HTERT RPE-1 (cell line): ENCODE measurements around the gene PHF2.

Experiments used
- in situ Hi-C: fragments of 300-500 bp; cut with MboI; formaldehyde crosslinking; loops from 4 replicates; pipeline ENCODE4 v1.14.3; 2020; ENCODE audit warnings: low sequenced_read_pairs

PHF2 gene

GRCh38 chr9:93585695-93586094 lies 9.3 kb downstream of the PHF2 start:
- in situ Hi-C loops = no loop called here

GRCh38 chr9:93586290-93587057 lies 10.1 kb downstream of the PHF2 start:
- in situ Hi-C loops = no loop called here

DNA sequence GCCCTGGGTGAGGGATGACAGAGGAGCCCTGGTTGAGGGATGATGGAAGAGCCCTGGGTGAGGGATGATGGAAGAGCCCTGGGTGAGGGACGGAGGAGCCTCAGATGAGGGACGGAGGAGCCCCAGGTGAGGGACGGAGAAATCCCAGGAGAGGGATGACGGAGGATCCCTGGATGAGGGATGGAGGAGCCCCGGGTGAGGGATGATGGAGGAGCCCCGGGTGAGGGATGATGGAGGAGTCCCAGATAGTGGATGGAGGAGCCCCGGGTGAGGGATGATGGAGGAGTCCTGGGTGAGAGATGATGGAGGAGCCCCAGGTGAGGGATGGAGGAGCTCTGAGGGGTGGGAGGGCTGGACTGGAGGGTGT lies 10.9 kb downstream of the PHF2 start:
- in situ Hi-C loops = no loop called here

GRCh38 chr9:93587651-93588347 lies 11.4 kb downstream of the PHF2 start:
- in situ Hi-C loops = no loop called here

DNA sequence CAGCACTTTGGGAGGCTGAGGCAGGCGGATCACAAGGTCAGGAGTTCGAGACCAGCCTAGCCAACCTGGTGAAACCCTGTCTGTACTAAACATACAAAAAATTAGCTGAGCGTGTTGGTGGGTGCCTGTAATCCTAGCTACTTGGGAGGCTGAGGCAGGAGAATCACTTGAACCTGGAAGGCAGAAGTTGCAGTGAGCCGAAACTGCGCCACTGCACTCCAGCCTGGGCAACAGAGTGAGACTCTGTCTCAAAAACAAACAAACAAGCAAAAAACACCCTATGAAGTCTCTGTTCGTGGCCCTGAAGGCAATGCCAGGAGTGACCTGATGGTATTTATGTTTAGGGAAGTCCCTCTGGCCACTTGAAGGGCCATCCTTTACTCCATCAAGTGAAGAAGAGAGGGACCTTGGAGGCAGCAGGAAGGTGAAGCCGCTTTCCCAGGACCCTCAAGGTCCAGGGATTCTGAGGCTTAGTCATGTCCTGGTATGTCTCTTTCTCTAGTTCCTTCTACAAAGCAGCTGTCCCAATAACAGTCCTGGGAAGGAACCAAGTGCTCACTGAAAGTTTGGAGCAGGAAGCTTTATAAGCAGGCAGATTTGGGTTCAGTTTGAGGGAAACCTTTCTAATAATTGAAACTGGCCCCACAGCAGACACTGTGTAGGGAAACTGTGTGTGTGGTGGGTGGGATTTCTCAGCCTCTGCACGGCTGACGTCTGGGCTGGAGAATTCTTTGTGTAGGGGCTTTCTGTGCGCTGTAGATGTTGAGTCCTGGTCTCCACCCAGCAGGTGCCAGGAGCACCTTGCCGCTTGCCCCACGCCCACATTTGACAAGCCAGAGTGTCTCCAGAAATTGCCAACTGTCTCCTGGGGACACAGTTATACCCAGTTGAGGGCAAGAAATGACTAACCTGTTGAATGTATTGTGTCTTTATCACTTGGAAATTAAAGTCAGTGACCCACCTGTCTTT lies 12.5 kb downstream of the PHF2 start:
- in situ Hi-C loops = no loop called here

GRCh38 chr9:93589688-93590087 lies 13.3 kb downstream of the PHF2 start:
- in situ Hi-C loops = no loop called here

- in situ Hi-C loops = no loop called here
Observed at GRCh38 chr9:93590609-93591234, 14.3 kb downstream of the PHF2 start.

DNA sequence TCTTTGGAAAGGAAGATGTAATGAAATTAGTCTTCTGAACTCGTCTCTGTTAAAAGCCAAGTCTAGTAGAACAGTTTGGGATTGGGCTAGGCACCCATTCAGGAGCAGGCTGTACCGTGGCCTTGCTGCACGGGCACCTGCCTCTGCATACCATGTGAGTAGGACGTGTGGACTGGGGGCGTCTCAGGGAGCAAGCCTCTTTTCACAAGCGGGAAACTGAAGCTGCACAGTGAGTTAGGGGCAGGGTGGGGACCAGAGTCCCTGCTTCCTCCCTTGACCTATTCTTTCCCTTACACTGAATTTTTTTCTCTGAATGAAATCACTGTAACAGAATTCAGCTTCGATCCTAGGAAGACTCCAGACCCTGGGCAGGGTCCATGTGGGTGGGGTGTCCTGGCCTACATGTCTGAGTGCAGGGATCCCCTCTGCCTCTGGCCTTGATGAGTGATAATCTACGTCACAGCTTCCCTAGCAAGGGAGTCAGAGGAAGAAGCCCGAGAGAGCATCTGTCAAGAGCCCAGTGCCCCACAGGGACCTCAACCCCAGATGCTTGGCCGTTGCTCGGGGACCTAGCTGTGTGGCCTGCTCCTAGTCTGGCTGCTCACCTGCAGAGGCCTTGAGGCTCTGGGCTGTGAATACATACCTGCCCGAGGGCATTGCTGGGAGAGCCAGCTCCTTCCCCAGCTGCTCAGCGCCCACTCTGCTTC lies 15.1 kb downstream of the PHF2 start:
- in situ Hi-C loops = no loop called here

DNA sequence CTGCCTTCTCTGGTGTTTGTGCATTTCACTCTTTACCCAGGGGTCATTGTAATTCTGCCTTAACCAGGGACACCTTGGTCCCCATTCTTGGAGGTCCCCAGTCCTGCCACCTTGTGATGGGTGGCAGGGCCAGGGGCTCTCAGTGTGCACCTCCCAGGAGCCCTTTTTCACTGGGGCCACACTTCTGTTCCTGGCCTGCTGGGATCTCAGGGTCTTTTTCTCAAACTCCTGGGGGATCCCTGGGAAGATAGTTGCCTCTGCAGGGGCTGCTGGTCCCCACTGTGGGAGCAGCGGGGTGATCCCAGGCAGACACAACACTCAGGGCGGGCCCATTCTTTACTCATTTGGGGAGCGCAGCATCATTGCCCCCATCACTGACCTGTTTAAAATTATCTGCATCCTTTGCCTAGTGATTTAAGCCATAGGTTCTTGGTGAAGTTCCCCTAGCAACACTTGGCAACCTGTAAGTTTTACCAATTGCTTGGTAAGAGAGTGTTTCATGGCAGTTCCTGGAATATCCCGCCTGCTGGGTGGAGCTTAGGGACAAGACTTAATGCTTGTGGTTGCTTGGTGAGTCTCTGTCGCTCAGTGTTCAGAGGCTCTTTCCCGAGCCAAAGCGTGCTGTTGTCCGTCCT lies 15.7 kb downstream of the PHF2 start:
- in situ Hi-C loops = no loop called here

- in situ Hi-C loops = no loop called here
Observed at GRCh38 chr9:93592643-93593021, 16.2 kb downstream of the PHF2 start.

GRCh38 chr9:93593144-93593658 lies 16.8 kb downstream of the PHF2 start:
- in situ Hi-C loops = no loop called here

DNA sequence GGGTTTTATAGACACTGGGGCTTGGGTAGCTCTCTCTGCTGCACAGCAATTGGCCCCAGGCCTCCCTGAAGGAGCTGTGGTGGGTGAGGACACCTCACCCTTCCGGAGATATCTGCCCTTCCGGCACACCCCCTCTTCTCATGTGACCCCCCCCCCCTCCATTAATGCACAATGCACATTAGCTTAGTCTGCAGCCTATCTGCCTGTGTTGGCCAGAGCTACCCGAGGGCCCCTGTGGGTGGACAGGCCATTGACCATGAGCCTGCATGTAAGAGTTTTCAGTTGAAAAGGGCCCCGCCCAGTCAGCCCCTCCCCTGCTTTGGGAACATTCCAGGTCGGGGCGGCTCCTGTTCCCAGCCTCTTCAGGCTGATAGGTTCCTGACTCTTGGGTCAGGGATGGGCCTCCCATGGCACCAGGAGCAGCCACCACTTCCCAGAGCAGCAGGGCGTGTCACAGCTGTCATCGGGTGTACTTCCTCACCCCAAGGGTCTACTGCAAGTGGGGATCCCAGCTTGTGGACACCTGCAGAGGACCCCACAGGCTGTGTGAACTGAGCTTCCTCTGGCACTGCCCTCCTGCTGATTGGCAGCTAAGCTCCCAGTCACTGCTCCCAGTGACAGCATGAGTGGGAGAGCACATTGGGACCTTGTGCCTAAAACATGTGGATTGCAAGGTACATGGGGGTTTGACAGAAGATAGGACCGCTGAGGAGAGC lies 17.8 kb downstream of the PHF2 start:
- in situ Hi-C loops = no loop called here

- in situ Hi-C loops = no loop called here
Observed at GRCh38 chr9:93595461-93595860, 19.1 kb downstream of the PHF2 start.

GRCh38 chr9:93595861-93596365 lies 19.5 kb downstream of the PHF2 start:
- in situ Hi-C loops = no loop called here

DNA sequence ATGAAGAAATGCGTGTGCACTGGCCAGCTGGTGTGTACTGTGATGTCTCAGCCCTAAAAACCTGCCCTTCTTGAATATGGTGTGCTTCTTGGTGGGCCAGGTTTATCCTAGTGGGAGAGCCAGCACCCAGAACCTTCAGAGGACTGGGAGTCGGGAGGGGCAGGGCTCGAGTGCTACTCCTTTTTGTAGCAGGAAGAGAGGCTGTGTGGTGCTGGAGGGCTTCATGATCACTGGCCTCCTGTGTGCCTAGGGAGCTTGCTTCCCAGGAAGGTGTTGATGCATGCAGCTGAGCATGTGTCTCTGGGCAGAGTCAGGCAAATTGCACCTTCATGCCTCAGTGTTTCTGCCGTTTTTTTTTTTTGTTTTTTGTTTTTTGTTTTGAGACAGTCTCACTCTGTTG lies 20.0 kb downstream of the PHF2 start:
- in situ Hi-C loops = no loop called here

DNA sequence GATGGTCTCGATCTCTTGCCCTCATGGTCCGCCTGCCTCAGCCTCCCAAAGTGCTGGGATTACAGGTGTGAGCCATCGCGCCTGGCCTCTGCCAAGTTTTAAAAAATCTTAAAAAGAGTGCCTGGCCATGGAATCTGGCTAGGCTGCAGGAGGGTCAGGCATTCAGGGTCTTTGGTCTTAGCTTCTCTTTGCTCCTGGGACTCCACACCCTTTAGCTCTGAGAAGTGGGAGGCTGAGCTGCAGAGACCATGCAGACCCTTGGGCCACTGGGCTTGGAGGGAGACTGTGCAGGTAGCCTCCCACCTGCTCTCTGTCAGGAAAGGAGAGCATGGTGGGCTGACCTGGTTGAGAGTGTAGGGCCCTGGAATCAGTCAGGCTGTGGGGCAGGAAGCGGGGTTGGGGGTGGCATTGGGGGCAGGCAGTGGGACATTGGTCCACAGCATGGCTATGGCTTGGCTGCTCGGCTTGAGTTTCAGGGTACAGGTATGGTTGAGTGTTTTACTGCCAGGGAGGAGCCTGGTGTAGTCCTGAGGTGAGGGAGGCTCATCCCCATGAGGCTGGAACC lies 20.8 kb downstream of the PHF2 start:
- in situ Hi-C loops = no loop called here

DNA sequence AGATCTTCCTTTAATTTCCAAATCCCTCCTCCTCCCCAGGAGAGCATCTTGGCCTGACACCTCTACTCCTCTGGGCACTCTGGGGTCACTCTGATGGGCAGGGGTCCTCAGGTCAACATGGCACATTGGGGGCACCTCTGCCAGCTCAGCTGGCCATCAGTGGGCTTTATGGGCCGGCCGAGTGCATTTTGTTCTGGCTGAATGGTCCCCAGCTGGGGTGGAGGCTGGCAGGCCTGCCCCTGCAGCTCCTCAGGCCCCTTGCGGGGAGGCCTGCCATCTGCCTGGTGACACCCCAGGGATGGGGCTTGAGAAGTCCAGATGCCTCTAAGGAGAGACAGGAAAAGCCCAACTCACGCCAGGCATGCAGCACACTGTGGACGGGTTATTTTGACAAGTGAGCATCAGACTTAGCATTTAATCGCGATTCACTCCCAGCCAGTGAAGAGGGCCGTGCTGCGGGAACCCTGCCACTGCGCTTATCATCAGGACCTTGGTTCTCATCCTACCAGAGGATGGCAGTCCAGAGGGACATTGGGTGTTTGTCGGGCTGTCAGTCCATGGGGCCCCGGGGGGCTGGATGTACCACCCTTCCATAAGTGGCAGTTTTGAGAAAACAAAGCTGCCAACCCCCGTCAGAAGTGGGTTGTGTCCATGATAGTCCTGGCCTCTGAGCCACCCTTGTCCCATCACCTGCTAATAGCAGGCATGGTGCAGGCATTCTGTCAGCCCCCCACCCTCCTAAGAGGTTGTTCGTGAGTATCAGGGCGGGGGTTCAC lies 21.7 kb downstream of the PHF2 start:
- in situ Hi-C loops = no loop called here
